Testis (tissue), 3 donors: Measurements from ENCODE around the gene HIRIP3. TPM values are rescaled to one million over a fixed set of nuclear protein-coding genes. Genes with fewer than 3 reads are reported as not detected.

Source experiments
- DNase-seq: peaks from one replicate; pipeline ENCODE4 v3.0.0-alpha.2; 2019
- H3K27ac ChIP-seq, 2 donors: fragments of 200-600 bp; sonication (generic); one replicate each; pipeline ENCODE4 v1.5.1; 2019
- H3K27me3 ChIP-seq: fragments of 200-600 bp; sonication (generic); one replicate; pipeline ENCODE4 v1.5.1; 2019
- H3K36me3 ChIP-seq: fragments of 200-600 bp; sonication (generic); one replicate; pipeline ENCODE4 v1.5.1; 2017; ENCODE audit warnings: low read depth; ENCODE audit errors: missing control alignments
- H3K4me1 ChIP-seq: fragments of 200-600 bp; sonication (generic); one replicate; pipeline ENCODE4 v1.5.1; 2019
- H3K4me3 ChIP-seq, 2 donors: fragments of 200-600 bp; sonication (generic); one replicate each; pipeline ENCODE4 v1.5.1; 2017 to 2019
- H3K9me3 ChIP-seq: fragments of 200-600 bp; sonication (generic); one replicate; pipeline ENCODE4 v1.5.1; 2017
- POLR2A ChIP-seq: fragments of 450-650 bp; IDR thresholded peaks from one replicate; pipeline ENCODE4 v1.6.1; 2017; ENCODE audit warnings: antibody characterized with exemption, mild to moderate bottlenecking, moderate library complexity
- WGBS, 2 donors: methylation state at CpG; one replicate each; pipeline ENCODE4 v1.1.5; 2018; 5-methylcytosine and 5-hydroxymethylcytosine counted together
- intact Hi-C: fragments of 100-400 bp; cut with DNase I; formaldehyde crosslinking; loops from one replicate; pipeline ENCODE4 v1.15.1; 2023; ENCODE audit warnings: low total_unique reads
- polyA plus RNA-seq: library from polyadenylated mRNA; stranded (reverse); fragments of 350-450 nt; fragmentation: Illumina TruSeq; extraction: RNeasy Lipid Tissue Mini Kit (QIAGEN cat#74804); gene quantifications from one replicate; pipeline ENCODE4 v1.2.3, GENCODE V29; 2014; ENCODE audit warnings: low read depth, low replicate concordance; ENCODE audit not compliant: insufficient read depth
- total RNA-seq, 2 donors: library from RNA; depleted of rRNA; stranded (reverse); fragments of >200 nt; gene quantifications; one replicate each; pipeline ENCODE4 v1.2.3, GENCODE V29; 2016
- TF ChIP-seq, protein P1 (sequence below), 3 experiments: fragments of 450-650 bp in 2 of 3; fragments of 200-600 bp in 1 of 3; sonication (generic) in 1 of 3; IDR thresholded peaks; one replicate each; pipeline ENCODE4 v1.5.1; 2016 to 2019; ENCODE audit warnings: antibody characterized with exemption in 3 of 3, mild to moderate bottlenecking in 2 of 3, moderate library complexity in 1 of 3

HIRIP3 gene
- total and polyA plus RNA-seq, 3 donors from 2014 or later = 32.1 to 57.3 (median 40.2) TPM

DNA sequence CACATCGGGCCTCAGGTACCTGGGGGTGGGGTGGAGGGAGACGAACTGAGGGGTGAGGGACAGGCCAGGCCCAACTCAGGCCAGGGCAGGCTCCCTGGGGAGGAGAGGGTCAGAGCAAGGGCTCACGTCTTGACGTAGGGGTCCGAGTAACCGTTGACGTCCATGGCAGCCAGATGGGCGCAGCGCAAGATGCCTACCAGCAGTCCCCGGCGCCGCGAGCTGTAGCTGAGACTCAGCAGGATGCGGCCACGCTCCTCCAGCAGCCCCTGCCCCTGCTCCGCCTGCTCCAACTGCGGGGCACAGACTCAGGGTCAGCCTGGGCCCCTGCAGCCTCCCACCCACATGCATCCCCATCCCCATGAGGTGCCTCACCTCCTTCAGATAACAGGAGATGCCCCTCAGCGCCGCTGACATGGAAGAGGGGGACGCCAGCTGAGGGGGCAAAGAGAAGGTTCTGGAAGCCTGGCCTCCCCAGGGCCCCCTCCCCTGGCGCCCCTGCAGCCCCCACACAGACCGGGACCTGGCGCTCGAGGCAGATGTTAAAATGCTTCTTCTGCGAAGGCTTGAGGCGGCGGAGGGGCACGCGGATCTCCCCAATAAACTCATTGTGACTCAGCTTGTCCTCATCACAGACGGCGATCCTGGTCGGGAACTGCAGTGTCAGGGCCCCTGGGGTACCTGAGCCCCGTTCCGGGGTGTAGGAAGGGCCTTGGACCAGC, 11.4 kb upstream of the HIRIP3 start:
- intact Hi-C loops = no loop called here
- Histone ChIP-seq H3K9me3 (no peaks in the 10 kb centered on the region), H3K4me1 (peaks cover 8% of the 10 kb centered on the region), H3K4me3 (no peak overlapping the region), H3K36me3 (no peaks in the 10 kb centered on the region), H3K27me3 (no peaks in the 10 kb centered on the region), H3K27ac (no peak overlapping the region)
- no peak for DNase-seq
- TF ChIP-seq POLR2A = no peak
- TF ChIP-seq, protein P1, sequence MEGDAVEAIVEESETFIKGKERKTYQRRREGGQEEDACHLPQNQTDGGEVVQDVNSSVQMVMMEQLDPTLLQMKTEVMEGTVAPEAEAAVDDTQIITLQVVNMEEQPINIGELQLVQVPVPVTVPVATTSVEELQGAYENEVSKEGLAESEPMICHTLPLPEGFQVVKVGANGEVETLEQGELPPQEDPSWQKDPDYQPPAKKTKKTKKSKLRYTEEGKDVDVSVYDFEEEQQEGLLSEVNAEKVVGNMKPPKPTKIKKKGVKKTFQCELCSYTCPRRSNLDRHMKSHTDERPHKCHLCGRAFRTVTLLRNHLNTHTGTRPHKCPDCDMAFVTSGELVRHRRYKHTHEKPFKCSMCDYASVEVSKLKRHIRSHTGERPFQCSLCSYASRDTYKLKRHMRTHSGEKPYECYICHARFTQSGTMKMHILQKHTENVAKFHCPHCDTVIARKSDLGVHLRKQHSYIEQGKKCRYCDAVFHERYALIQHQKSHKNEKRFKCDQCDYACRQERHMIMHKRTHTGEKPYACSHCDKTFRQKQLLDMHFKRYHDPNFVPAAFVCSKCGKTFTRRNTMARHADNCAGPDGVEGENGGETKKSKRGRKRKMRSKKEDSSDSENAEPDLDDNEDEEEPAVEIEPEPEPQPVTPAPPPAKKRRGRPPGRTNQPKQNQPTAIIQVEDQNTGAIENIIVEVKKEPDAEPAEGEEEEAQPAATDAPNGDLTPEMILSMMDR (IDR thresholded peaks at IDR 0.05) = no peak
- 85 to 89% methylated on average over 15 to 34 of the region's 34 CpGs for WGBS, 2 donors

DNA sequence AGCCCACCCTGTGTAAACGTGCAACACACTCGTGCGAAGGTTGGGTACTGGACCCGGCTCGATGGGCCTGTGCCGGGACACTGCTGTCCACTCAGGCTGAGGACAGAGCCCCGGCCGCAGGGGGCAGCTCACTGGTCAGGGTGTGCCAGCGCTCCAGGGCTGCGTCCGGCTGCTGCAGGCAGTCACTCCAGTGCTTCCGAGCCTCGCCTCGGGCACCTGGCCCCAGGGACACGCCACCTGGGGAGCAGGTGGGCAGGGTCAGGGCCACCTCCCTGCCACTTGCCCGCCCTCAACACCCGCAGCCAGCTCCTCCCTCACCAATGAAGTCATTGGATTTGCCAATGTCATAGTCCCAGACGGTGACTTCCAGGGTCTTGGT, 10.7 kb upstream of the HIRIP3 start:
- Histone ChIP-seq H3K4me3 (no peak overlapping the region), H3K9me3 (no peaks in the 10 kb centered on the region), H3K4me1 (peaks cover 7% of the 10 kb centered on the region), H3K36me3 (no peaks in the 10 kb centered on the region), H3K27ac (no peak overlapping the region), H3K27me3 (no peaks in the 10 kb centered on the region)
- TF ChIP-seq POLR2A = no peak
- TF ChIP-seq, protein P1 (IDR thresholded peaks at IDR 0.05) = no peak
- WGBS, 2 donors = 92% methylated on average over 18 of the region's 18 CpGs; no CpG with 5 or more reads in 1 of the 2 donors
- DNase-seq = no peak
- intact Hi-C loops = no loop called here

- H3K9me3 ChIP-seq = no peaks in the 10 kb centered on the region
- intact Hi-C loops = no loop called here
- no peak overlapping the region for H3K27ac ChIP-seq
- TF ChIP-seq POLR2A = no peak
- TF ChIP-seq, protein P1 (IDR thresholded peaks at IDR 0.05) = peak; percentile 57 to 86 (median 69)
- peaks cover 1% of the 10 kb centered on the region for H3K4me1 ChIP-seq
- 66 to 73% methylated on average over 16 to 32 of the region's 35 CpGs for WGBS, 2 donors
- no peak for DNase-seq
- H3K27me3 ChIP-seq = no peaks in the 10 kb centered on the region
- H3K36me3 ChIP-seq = no peaks in the 10 kb centered on the region
- no peak overlapping the region for H3K4me3 ChIP-seq
Observed at GRCh38 chr16:30005341-30006094, 10.1 kb upstream of the HIRIP3 start.

DNA sequence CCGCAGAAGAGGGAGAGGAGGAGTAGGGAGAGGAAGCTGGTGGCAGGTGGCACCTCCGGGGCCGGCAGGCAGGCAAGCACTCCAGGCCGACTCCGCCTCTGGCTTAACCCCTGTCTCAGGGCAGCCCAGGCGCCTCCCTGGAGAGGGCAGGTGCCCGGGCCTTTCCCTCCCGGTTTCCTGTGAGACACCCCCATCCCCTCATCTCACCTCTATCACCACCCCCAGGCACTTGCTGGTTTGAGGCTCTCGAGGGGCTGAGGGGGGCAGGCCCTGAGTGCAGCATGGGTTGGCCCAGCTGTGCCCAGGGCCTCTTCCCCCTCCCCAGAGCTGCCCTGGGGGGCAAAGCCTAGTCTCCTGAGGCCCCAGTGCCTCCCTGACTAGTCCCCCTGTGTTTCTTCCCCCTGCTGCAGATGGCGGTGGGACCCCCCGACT, 9.4 kb upstream of the HIRIP3 start:
- Histone ChIP-seq H3K9me3 (no peaks in the 10 kb centered on the region), H3K27ac (no peak overlapping the region), H3K4me1 (no peaks in the 10 kb centered on the region), H3K27me3 (no peaks in the 10 kb centered on the region), H3K36me3 (no peaks in the 10 kb centered on the region), H3K4me3 (no peak overlapping the region)
- WGBS, 2 donors = 70 to 72% methylated on average over 2 to 11 of the region's 11 CpGs
- intact Hi-C loops = no loop called here
- TF ChIP-seq, protein P1 (IDR thresholded peaks at IDR 0.05) = no peak
- no peak for TF ChIP-seq POLR2A
- no peak for DNase-seq
